LHCN-M2 (cell line): Measurements from ENCODE around the gene PSAPL1. TPM values are rescaled to one million over a fixed set of nuclear protein-coding genes. Genes with fewer than 3 reads are reported as not detected.

Experiments used
- DNase-seq: peaks from one replicate; pipeline ENCODE4 v3.0.0-alpha.2; 2012; ENCODE audit warnings: low read depth
- total RNA-seq: library from RNA; depleted of rRNA; stranded (reverse); fragments of >200 nt; gene quantifications from 2 replicates; pipeline ENCODE4 v1.2.3, GENCODE V29; 2014; rRNA removed

PSAPL1 gene
- total RNA-seq, 1 experiment from 2014 or later: not detected

DNA sequence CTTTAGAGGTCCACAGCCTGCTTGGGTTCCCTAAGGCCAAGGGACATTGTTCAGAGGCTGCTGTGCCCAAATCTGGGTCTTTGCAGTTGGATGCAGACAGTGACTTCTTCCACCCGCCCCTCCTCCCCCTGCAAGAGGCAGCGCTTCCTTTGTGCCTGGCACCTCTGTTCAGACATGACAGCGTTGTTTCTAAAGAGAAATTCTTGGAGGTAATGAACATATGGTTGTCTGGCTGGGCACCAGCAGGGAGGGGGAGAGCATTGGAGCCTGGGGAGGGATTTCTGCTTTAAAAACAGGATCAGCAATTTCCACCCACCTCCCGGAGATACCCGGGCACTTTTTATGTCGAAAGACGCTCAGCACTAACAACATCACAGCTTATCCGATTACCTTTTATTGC, 51.5 kb downstream of the PSAPL1 start:
- no peak for DNase-seq

DNA sequence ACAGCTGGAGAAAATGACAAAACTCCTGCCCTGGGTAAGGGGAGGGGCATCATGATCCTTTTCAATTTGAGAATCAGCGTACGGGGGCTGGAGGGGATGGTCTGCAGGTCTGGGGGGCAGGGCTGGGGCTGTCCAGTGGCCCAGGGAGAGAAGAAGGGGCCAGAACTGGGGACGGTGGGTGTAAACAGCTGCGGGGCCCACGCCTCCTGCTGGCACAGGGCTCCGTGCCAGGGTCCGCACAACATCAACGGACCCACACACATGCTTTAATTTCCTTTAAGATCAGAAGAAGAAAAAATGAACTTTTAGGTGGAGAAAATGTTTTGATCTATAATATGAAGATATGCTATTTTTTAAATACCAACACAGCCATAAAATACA, 52.1 kb downstream of the PSAPL1 start:
- DNase-seq: no peak

DNA sequence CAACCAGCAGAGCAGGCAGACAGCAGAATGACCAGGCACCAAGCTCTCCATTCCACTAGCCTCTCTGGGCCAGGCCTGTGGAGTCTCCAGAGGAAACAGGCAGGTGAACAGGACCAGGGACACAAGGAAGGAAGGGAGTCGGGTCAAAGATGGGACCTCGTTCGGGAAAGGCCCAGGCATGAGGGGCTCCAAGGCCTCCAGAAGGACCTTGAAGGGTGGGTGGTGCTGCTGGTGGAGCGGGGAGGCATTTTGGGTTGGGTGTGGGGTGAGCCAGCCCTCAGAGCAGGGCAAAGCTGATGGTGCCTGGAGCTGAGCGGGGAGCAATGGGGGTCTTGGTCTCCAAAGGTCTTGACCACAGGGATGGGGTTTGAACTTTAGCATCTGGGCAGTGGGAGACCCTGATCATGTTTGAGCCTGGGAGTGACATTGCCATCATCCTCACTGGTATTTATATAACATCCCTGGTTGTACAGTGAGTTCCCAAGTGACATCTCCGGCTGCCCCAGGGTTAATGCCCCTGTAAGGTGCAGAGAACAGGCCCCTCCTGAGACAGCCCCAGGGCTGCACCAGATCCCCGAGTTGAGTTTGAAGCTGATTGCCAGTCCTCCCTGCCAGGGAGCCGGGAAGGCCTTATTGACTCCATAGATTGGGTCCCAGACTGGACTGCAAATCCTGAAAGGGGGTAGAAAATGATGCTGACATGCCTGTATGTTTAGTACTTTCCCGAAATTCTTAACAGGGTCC, 52.7 kb downstream of the PSAPL1 start:
- no peak for DNase-seq

GRCh38 chr4:7381221-7381889, 53.4 kb downstream of the PSAPL1 start:
- DNase-seq: no peak

Other genes starting within 250 kb of the PSAPL1 start
- 0.52 and 0.90 TPM in 2 replicates for gene SORCS2, start 242.4 kb downstream of the PSAPL1 start, total RNA-seq